Endothelial cell of umbilical vein (primary cell): ENCODE results near the gene VPS16. TPM values are rescaled to one million over a fixed set of nuclear protein-coding genes. Genes with fewer than 3 reads are reported as not detected.

Experiments
- BruUV-seq: library from RNA; stranded (reverse); fragments of 400-500 nt; replicated peaks from 2 replicates; lab custom pipeline; 2021; lab: Mats Ljungman, UMichigan
- CTCF ChIA-PET: fragments of 300-600, 350-600 bp; sonication (Branson Sonifier 250); formaldehyde crosslinking; loops from one replicate; lab custom pipeline; 2021; ENCODE audit warnings: antibody characterized with exemption, inconsistent platforms; lab: Charles Lee
- POLR2A ChIA-PET: fragments of 300-600, 350-600 bp; sonication (Branson Sonifier 250); formaldehyde crosslinking; loops from one replicate; lab custom pipeline; 2021; ENCODE audit warnings: antibody characterized with exemption, inconsistent platforms; lab: Charles Lee
- DNase-seq: peaks from one replicate; pipeline ENCODE4 v3.0.0-alpha.2; 2011; ENCODE audit warnings: low read depth, low spot score
- FAIRE-seq: peaks from 2 replicates; lab custom pipeline; 2011; peaks lifted over from hg19 to GRCh38; lab: Jason Lieb, UNC
- H2AFZ ChIP-seq: 2 replicates; pipeline ENCODE4 v1.6.0; 2012; ENCODE audit warnings: low read depth, low read length, control low read depth, inconsistent platforms
- H3K27ac ChIP-seq: 2 replicates; pipeline ENCODE4 v1.5.1; 2011; ENCODE audit warnings: low read depth, mild to moderate bottlenecking, control low read depth, low read length, moderate library complexity; ENCODE audit not compliant: insufficient read depth
- H3K27me3 ChIP-seq, 2 experiments: 2 replicates each; pipeline versions ENCODE4 v1.6.0 to v1.6.1; 2011; ENCODE audit warnings: low read length in 2 of 2, mixed read lengths in 1 of 2; ENCODE audit not compliant: control insufficient read depth in 2 of 2, insufficient read depth in 2 of 2
- H3K36me3 ChIP-seq, 2 experiments: 2 replicates in 1 of 2; 3 replicates in 1 of 2; pipeline ENCODE4 v1.5.1; 2011; ENCODE audit warnings: low read length in 2 of 2, mild to moderate bottlenecking in 1 of 2, moderate library complexity in 1 of 2; ENCODE audit not compliant: control insufficient read depth in 2 of 2, insufficient read depth in 2 of 2; ENCODE audit errors: extremely low read depth in 1 of 2
- H3K4me1 ChIP-seq: 3 replicates; pipeline ENCODE4 v1.5.1; 2011; ENCODE audit warnings: mild to moderate bottlenecking, low read length; ENCODE audit not compliant: control insufficient read depth, insufficient read depth; ENCODE audit errors: extremely low read depth
- H3K4me2 ChIP-seq: 2 replicates; pipeline ENCODE4 v1.6.1; 2011; ENCODE audit warnings: low read length, control low read depth, mixed read lengths; ENCODE audit not compliant: insufficient read depth
- H3K4me3 ChIP-seq, 3 experiments: fragments of 200-600 bp in 1 of 3; sonication (generic), shearing (Covaris generic) in 1 of 3; replicated peaks in 1 of 3; 2 replicates each; pipeline ENCODE4 v1.5.1; 2011 to 2016; ENCODE audit warnings: control low read depth in 3 of 3, low read length in 3 of 3, mild to moderate bottlenecking in 2 of 3, inconsistent platforms in 1 of 3, low read depth in 1 of 3, moderate library complexity in 1 of 3; ENCODE audit not compliant: insufficient read depth in 1 of 3
- H3K79me2 ChIP-seq: 2 replicates; pipeline ENCODE4 v1.6.0; 2012; ENCODE audit warnings: low read length, inconsistent platforms; ENCODE audit not compliant: control insufficient read depth, insufficient read depth
- H3K9ac ChIP-seq: replicated peaks from 2 replicates; pipeline ENCODE3; 2011; ENCODE audit warnings: low read length, control low read depth; ENCODE audit not compliant: insufficient read depth; ENCODE audit errors: extremely low read depth
- H3K9me1 ChIP-seq: replicated peaks from 3 replicates; pipeline ENCODE4 v1.6.0; 2011; ENCODE audit warnings: mild to moderate bottlenecking, low read length; ENCODE audit not compliant: control insufficient read depth, insufficient read depth; ENCODE audit errors: extremely low read depth
- H3K9me3 ChIP-seq: replicated peaks from 2 replicates; pipeline ENCODE4 v1.5.1; 2012; ENCODE audit warnings: low read length, inconsistent platforms; ENCODE audit not compliant: control insufficient read depth, insufficient read depth
- H4K20me1 ChIP-seq: replicated peaks from 2 replicates; pipeline ENCODE3; 2011; ENCODE audit warnings: mild to moderate bottlenecking, low read length; ENCODE audit not compliant: control insufficient read depth, insufficient read depth; ENCODE audit errors: extremely low read depth
- EZH2 ChIP-seq: IDR thresholded peaks from 2 replicates; pipeline ENCODE4 v1.6.1; 2012; ENCODE audit warnings: borderline replicate concordance, low read depth, mild to moderate bottlenecking, moderate library complexity, low read length, inconsistent platforms; ENCODE audit not compliant: severe bottlenecking
- JUN ChIP-seq: IDR thresholded peaks from 2 replicates; pipeline ENCODE4 v1.6.1; 2011; ENCODE audit warnings: borderline replicate concordance, low read depth; ENCODE audit not compliant: insufficient read length, insufficient read depth
- MYC ChIP-seq: IDR thresholded peaks from one replicate; pipeline ENCODE4 v1.6.1; 2011; ENCODE audit warnings: mild to moderate bottlenecking, low read depth, low read length
- POLR2A ChIP-seq: IDR thresholded peaks from 2 replicates; pipeline ENCODE4 v1.6.1; 2012; ENCODE audit warnings: low read depth, mild to moderate bottlenecking, control low read depth, low read length
- POLR2AphosphoS5 ChIP-seq: IDR thresholded peaks from 2 replicates; pipeline ENCODE4 v1.6.1; 2012; ENCODE audit warnings: low read depth, mild to moderate bottlenecking, control low read depth, low read length, moderate library complexity; ENCODE audit not compliant: insufficient read depth
- dilution Hi-C: fragments of 300-500 bp; cut with MboI; formaldehyde crosslinking; loops from one replicate; pipeline ENCODE4 v1.15.0; 2019; ENCODE audit warnings: low sequenced_read_pairs; ENCODE audit not compliant: extremely low pct_ligation_motif_present
- intact Hi-C: fragments of 100-400 bp; cut with micrococcal nuclease; formaldehyde crosslinking; loops from one replicate; pipeline ENCODE4 v1.10.0; 2022
- polyA plus RNA-seq, 4 experiments: library from polyadenylated mRNA; depleted of rRNA in 3 of 4; stranded (reverse) in 3 of 4; unstranded in 1 of 4; fragments of >200 nt; gene quantifications; 2 replicates each; pipeline versions ENCODE4 v1.2.1 to v1.2.3, GENCODE V29; 2011 to 2012; ENCODE audit warnings: missing spikeins in 1 of 4
- total RNA-seq: library from RNA; stranded (reverse); gene quantifications from 2 replicates; pipeline ENCODE4 v1.2.3, GENCODE V29; 2021
- TF ChIP-seq, protein P1 (sequence below): IDR thresholded peaks from 2 replicates; pipeline ENCODE4 v1.6.1; 2011; ENCODE audit not compliant: insufficient read depth, insufficient read length
- TF ChIP-seq, protein P2 (sequence below), 2 donors: IDR thresholded peaks; 1 replicate in 1 of 2; 2 replicates in 1 of 2; pipeline ENCODE4 v1.5.1; 2011; ENCODE audit warnings: low read length in 2 of 2, mild to moderate bottlenecking in 2 of 2, moderate library complexity in 2 of 2, control low read depth in 1 of 2, inconsistent platforms in 1 of 2, low read depth in 1 of 2; ENCODE audit not compliant: insufficient read depth in 1 of 2; ENCODE audit errors: extremely low read depth in 1 of 2

The VPS16 gene
- total and polyA plus RNA-seq, 2 donors (not counting 3 experiments of a cell fraction or from before 2014, with no cell fraction given): 37.6 to 42.3 TPM

DNA sequence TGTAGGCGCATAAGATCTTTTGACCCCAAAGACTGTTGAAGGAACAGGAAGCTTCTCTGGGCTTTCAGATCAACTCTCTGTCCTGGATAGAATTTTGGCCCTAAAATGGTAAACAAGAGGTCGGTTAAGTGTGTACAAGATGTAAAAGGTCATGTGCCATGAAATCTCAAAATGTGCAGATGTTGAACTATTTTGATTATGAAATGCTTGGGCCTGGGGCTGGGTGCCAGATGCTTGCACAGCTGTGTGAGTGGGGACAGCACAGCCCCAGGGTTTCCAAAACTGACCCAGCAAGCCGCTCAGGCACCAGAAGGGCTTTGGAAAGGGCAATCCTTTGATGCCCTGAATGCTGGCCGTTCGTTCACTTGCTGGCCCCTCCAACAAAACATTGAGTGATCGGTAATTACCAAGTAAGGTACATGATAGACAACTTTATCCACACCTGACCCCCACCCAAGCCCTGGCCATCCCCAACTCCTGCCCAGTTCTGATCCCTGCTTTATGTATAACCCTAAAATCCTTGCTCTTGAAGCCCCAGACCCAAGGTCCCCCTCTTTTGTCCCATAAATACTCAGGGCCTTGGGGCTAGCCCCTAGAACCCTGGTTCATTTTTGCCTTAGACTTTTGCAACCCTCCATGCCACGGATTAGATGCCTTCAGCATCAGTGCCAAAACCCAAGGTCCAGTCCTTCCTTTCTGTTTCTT is 22.5 kb upstream of the VPS16 start:
- no peak overlapping the region for H3K4me2 ChIP-seq

More for the DNA sequence above, 22.5 kb upstream of the VPS16 start:
- Histone ChIP-seq H3K27ac (no peak overlapping the region), H3K4me3 (no peak overlapping the region), H3K27me3 (peaks cover 25 to 29% of the 10 kb centered on the region in 2 experiments), H3K36me3 (no peaks in the 10 kb centered on the region), H3K9ac (no peak overlapping the region), H3K79me2 (no peaks in the 10 kb centered on the region), H3K4me1 (no peaks in the 10 kb centered on the region), H2AFZ (no peak overlapping the region), H3K9me1 (no peaks in the 10 kb centered on the region), H4K20me1 (no peaks in the 10 kb centered on the region), H3K9me3 (no peaks in the 10 kb centered on the region)
- intact Hi-C loops: no loop called here
- TF ChIP-seq EZH2 (no peak), POLR2AphosphoS5 (no peak), POLR2A (no peak), JUN (no peak), MYC (no peak)
- TF ChIP-seq, protein P1, sequence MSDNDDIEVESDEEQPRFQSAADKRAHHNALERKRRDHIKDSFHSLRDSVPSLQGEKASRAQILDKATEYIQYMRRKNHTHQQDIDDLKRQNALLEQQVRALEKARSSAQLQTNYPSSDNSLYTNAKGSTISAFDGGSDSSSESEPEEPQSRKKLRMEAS: no peak
- TF ChIP-seq, protein P2, sequence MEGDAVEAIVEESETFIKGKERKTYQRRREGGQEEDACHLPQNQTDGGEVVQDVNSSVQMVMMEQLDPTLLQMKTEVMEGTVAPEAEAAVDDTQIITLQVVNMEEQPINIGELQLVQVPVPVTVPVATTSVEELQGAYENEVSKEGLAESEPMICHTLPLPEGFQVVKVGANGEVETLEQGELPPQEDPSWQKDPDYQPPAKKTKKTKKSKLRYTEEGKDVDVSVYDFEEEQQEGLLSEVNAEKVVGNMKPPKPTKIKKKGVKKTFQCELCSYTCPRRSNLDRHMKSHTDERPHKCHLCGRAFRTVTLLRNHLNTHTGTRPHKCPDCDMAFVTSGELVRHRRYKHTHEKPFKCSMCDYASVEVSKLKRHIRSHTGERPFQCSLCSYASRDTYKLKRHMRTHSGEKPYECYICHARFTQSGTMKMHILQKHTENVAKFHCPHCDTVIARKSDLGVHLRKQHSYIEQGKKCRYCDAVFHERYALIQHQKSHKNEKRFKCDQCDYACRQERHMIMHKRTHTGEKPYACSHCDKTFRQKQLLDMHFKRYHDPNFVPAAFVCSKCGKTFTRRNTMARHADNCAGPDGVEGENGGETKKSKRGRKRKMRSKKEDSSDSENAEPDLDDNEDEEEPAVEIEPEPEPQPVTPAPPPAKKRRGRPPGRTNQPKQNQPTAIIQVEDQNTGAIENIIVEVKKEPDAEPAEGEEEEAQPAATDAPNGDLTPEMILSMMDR (IDR thresholded peaks at IDR 0.05; ENCODE audit: extremely low read depth in 1 of 2, insufficient read depth in 1 of 2, low read depth in 1 of 2, low read length in 2 of 2): no peak
- CTCF ChIA-PET: no interaction called here
- POLR2A ChIA-PET: no interaction called here
- BruUV-seq: no TSS peak
- dilution Hi-C loops: no loop called here
- FAIRE-seq (no peak), DNase-seq (no peak)
